NOMO-1 treated with dmso at 0.1 percent for 144 hours (cell line): ENCODE data around the gene UGT1A5.
"Not testable (repeated sequence)": the region's sequence is repeated elsewhere in the genome, so short reads cannot be mapped to it uniquely, and the experiment has no call there.

Experiments used
- DNase-seq: peaks from one replicate; lab custom pipeline; 2025; ENCODE audit not compliant: unreplicated experiment; lab: John Stamatoyannopoulos, UW

UGT1A5 gene

GRCh38 chr2:233693963-233694362, 18.7 kb upstream of the UGT1A5 start:
- DNase-seq, result no peak

DNA sequence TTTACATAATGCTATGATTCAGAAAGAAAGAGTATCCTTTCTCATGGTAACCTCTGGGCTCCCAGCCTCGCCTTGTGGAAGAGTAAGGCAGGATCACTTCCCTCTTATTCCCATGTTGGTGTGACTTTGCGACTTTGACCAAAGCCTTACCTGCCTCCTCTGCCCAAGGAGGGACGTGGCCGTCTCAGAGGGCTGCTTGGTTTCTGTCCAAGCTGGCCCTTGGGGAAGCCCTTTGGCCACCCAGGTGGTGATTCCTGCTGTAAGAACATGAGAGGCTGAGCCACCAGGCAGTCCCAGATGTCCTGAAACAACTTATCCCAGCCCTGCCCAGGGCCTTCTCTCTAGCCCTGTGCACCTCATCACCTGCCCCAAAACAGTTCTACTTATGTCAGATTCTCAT, 14.0 kb upstream of the UGT1A5 start:
- no peak for DNase-seq

DNA sequence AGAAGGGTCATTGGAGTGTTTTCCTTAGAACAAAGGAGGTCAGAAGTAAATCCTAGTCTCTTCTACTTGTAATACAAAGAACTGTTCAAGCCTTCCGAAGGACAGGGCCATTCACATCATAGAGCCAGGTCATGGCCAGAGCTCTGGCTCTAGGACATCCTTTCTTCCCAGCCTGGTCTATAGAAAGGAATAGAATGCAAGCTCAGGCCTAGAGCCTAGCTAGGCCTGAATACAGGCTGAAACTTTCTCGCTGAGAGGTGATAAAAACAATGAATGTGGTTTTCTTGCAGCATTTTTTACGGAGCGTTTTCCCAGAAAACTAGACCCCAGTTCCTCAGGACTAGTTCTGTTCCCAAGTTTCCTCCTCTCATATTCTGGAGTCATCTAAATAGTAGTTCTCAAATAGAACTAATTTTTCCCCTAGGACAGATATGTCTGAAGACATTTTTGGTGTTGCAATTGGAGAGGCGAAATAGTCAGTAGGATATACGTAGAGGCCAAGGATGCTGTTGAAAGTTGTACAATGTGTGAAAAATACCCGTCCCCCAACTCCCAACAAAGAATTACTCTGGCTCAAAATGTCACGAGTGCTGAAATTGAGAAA, 13.2 kb upstream of the UGT1A5 start:
- no peak for DNase-seq

- no peak for DNase-seq
Observed at GRCh38 chr2:233700028-233700635, 12.6 kb upstream of the UGT1A5 start.

DNA sequence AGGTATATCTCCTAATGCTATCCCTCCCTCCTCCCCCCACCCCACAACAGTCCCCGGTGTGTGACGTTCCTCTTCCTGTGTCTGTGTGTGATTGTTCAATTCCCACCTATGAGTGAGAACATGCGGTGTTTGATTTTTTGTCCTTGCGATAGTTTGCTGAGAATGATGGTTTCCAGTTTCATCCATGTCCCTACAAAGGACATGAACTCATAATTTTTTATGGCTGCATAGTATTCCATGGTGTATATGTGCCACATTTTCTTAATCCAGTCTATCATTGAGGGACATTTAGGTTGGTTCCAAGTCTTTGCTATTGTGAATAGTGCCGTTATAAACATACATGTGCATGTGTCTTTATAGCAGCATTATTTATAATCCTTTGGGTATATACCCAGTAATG, 11.9 kb upstream of the UGT1A5 start:
- not testable (repeated sequence) for DNase-seq

DNA sequence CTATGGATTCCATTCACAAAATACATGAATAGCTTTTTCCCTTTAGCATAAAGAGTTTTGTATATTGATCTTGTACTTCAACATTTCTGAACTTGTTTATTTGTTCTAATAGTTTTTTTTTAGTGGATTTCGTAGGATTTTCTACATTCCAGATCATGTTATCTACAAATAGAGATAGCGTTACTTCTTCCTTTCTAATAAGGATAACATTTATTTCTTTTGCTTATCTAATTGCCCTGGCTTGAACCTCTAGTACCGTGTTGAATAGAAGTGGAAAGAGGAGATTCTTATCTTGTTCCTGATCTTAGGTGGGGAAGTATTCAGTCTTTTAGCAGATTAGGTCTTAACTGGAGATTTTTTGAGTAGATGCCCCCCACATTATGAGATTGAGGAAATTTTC, 10.5 kb upstream of the UGT1A5 start:
- DNase-seq, result no peak

- no peak for DNase-seq
Observed at GRCh38 chr2:233705911-233706506, 6.7 kb upstream of the UGT1A5 start.

DNA sequence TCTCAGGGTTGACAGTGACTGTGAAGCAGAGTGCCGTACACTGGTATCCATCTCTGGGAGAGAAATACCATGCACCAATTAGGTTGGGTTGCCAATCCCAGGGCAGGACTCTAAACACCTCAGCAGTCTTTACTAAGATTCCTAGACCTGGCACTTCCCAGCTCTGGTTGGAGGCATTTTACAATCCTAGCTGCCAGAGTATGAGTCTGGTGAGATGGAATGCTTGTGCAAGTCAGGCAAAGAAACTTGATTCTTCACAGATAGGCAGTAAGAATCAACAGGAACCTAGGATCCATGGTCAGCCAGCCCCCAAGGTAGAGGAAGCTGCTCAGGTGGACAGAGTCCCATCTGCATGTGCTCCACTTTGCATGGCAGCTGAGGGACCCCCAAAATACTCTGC, 6.0 kb upstream of the UGT1A5 start:
- DNase-seq, result no peak

- no peak for DNase-seq
Observed at GRCh38 chr2:233707940-233708644, 4.6 kb upstream of the UGT1A5 start.

GRCh38 chr2:233708942-233709341, 3.8 kb upstream of the UGT1A5 start:
- no peak for DNase-seq

- DNase-seq, result no peak
Observed at GRCh38 chr2:233711312-233712008, 1.2 kb upstream of the UGT1A5 start.

- no peak for DNase-seq
Observed at GRCh38 chr2:233713262-233713615, 532 bp downstream of the UGT1A5 start.

DNA sequence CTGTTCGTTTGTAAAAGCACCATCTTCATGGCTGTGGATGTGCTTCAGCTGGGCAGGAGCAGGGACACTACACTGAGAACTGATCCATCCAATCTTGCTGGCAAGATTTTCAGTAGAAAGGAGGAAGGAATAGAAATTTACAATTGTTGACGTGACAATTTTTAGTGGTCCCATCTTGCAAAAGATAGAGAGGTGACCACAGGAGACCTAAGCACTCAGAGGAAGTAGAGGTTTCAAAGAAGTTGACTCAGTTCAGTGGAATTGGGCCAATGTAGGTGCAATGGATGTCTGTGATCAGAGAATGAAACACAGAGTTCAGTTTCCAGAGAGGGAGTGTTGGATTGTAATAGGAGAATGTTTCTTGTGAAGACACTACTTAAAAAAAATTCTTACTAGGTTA, 1.4 kb downstream of the UGT1A5 start:
- DNase-seq, result no peak

DNA sequence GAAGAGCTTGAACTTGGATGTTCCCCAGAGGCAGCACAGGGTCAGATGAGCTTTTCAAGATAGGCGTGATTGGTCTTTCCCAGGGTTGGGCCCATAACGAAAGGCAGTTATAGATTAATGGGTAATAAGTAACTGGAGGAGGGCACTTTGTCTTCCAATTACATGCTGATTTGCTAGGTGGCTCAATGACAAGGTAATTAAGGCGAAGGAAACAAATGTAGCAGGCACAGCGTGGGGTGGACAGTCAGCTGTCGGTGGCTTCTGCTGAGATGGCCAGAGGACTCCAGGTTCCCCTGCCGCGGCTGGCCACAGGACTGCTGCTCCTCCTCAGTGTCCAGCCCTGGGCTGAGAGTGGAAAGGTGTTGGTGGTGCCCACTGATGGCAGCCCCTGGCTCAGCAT, 5.8 kb downstream of the UGT1A5 start, which contains the start of gene UGT1A4:
UGT1A4 (plus strand) TSS at position 185 of the 400 bp plus-strand sequence; CDS start at position 270, 85 bp downstream.
- DNase-seq, result no peak

GRCh38 chr2:233728723-233729301, 16.1 kb downstream of the UGT1A5 start, which contains the start of gene UGT1A3:
TSS of gene UGT1A3 (plus strand) at chr2:233729042. CDS start at chr2:233729127, 85 bp downstream.
- no peak for DNase-seq

DNA sequence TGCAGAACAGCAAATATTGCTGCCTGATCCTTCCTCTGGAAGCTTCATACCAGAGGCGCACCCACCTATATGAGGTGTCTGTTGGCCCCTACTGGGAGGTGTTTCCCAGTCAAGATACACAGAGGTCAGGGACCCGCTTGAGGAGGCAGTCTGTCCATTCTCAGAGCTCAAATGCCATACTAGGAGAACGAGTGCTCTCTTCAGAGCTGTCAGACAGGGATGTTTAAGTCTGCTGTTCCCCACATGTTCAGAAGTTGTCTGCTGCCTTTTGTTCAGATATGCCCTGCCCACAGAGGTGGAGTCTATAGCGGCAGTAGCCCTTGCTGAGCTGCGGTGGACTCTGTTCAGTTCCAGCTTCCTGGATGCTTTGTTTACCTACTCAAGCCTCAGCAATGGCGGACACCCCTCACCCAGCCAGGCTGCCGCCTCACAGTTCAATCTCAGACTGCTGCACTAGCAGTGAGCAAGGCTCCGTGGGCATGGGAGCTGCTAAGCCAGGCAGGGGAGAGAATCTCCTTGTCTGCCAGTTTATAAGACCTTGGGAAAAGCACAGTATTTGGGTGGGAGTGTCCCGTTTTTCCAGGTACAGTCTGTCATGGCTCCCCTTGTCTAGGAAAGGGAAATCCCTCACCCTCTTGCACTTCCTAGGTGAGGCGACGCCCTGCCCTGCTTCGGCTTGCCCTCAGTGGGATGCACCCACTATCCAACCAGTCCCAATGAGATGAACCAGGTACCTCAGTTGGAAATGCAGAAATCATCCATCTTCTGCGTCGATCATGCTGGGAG, 24.4 kb downstream of the UGT1A5 start:
- not testable (repeated sequence) for DNase-seq

DNA sequence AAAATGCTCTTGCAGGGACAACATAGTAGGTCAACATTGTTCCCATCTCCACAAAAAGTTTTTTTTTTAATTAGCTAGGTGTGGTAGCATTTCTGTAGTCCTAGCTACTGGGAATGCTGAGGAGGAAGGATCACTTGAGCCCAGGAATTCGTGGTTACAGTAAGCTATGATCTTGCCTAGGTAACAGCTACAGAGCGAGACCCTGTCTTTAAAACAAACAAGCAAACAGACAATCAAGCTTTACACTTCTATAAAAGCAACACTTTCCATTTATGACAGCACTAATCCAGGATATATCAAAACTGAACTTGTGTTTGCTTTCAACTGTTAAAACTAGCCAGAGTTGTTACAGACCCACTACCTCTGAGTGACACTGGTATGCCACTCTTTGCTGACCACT, 28.2 kb downstream of the UGT1A5 start:
- no peak for DNase-seq

DNA sequence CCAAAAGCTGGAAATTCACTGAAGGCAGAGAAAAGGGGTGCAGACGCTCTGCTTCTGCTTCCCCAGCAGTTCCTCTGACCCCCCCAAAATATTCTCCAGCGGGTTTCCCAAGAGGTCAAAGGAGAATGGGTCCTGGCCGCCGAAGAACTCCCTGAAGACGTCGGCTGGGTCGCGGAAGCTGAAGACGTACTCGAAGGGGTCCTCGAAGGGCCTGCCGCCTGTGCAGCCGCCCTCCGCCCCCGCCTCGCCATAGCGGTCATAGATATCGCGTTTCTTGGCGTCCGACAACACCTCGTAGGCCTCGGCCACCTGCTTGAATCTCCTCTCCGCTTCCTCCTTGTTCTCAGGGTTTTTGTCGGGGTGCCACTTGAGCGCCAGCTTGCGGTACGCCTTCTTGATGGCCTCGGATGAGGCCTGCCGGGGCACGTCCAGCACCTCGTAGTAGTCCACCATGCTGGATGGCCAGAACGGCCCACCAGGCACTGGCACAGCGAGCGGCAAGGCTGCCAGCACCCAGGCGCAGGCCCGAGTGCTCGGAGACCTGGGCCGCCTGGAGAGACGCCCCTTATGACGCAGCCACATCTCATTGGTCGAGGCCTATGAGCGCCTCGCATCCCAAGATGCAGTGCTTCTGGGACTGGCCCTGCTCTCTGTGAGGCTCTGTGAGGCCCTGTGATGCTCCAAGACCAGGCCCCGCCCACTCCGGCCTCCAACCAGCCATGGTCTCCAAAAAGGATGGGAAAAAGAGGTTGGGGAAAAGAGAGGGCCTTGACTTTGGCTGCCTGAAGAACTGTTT, 31.0 kb downstream of the UGT1A5 start:
- no peak for DNase-seq

DNA sequence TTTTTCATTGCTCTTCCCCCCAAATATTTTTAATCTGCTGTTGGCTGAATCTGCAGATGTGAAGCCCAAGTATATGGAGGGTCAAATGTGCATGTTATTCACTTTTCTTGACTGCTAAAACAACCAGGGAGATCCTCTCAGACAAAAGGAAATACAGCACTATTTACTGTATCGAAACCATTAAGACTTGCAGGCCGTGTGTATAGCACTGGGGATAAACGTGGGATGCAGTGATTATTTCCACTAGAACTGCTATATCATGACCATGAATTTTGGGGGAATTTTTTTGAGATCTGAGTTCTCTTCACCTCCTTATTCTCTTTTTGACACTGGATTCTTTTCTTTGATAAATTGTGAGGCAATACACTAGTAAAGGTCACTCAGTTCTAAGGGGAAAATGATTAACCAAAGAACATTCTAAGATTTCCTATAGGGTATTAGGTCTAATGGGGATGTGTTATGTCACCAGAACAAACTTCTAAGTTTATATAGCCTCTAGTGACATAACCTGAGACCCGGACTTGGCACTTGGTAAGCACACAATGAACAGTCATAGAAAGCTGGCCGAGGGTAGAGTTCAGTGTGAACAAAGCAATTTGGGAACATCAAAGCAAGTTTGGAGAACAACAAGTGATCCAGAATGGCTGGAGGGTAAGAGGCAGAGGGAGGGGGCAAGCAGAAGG, 32.5 kb downstream of the UGT1A5 start:
- no peak for DNase-seq
